Heart left ventricle (tissue), 13 donors: ENCODE measurements around the gene GZMA.

Experiments used
- POLR2A ChIP-seq, 2 donors: fragments of 450-650 bp; IDR thresholded peaks; one replicate each; pipeline ENCODE4 v1.6.1; 2017; ENCODE audit warnings: antibody characterized with exemption in 2 of 2, mild to moderate bottlenecking in 2 of 2, moderate library complexity in 2 of 2
- TF ChIP-seq, protein P1 (sequence below), 12 donors: fragments of 200-600 bp; sonication (generic) in 4 of 12; IDR thresholded peaks; one replicate each; pipeline versions ENCODE4 v1.5.0 to v1.8.0; 2018 to 2022; ENCODE audit warnings: antibody characterized with exemption in 12 of 12, mild to moderate bottlenecking in 5 of 12
- donor health status: ischemic (EF 13 %, LVEDD 7.1; RV severe dilation, severe dysfunction).
- donor health status: DM: no; HTN: yes; CAD: no.
- donor health status: DM: no; HTN: no; CAD: no.
- donor health status: ischemic (EF 25% LVEDD 6.9; RV normal size, moderate dysfunction).
- donor health status: ischemic (EF 25% LVEDD 5.7; RV mildly dilated, moderate dysfunction).
- donor health status: ischemic (EF 35%, LVEDD 5.7; RV mildly dilated, moderate dysfunction).
- donor health status: nonischemic (EF 11% LVEDD 7.7; RV severe dilation, severe dysfunction).
- donor health status: DM: yes; HTN: yes; CAD: no.
- donor health status: PGD.
- donor health status: ischemic (EF 29% LVEDD 5.4; RV normal size, mild dysfunction).
- donor health status: nonischemic (EF 23%, LVEDD 6.1; RV moderate dilation, normal function).

DNA sequence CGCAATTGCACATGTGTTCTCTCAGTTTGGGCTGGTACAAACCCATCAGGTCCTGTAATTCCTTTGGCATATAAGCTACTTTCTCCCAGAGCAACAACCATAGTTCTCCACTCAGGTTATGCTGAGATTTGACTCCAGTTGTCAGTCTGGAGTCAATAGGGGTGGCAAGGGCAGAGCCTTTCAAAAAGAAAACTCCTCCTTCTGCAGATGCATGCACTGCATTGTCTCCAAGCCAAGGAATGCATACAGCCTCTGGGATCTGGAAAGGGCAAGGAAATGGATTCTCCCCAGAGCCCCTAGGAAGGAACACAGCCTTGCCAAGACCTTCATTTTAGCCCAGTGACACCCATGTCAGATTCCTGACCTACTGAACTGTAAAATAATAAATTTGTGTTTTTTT, 31.0 kb upstream of the GZMA start:
- TF ChIP-seq, protein P1, sequence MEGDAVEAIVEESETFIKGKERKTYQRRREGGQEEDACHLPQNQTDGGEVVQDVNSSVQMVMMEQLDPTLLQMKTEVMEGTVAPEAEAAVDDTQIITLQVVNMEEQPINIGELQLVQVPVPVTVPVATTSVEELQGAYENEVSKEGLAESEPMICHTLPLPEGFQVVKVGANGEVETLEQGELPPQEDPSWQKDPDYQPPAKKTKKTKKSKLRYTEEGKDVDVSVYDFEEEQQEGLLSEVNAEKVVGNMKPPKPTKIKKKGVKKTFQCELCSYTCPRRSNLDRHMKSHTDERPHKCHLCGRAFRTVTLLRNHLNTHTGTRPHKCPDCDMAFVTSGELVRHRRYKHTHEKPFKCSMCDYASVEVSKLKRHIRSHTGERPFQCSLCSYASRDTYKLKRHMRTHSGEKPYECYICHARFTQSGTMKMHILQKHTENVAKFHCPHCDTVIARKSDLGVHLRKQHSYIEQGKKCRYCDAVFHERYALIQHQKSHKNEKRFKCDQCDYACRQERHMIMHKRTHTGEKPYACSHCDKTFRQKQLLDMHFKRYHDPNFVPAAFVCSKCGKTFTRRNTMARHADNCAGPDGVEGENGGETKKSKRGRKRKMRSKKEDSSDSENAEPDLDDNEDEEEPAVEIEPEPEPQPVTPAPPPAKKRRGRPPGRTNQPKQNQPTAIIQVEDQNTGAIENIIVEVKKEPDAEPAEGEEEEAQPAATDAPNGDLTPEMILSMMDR (IDR thresholded peaks at IDR 0.05), result no peak
- TF ChIP-seq POLR2A (IDR thresholded peaks at IDR 0.05), result no peak
